ENCODE results near the gene DCBLD1. TPM values are rescaled to one million over a fixed set of nuclear protein-coding genes. Genes with fewer than 3 reads are reported as not detected.

DCBLD1 gene
- total RNA-seq, 4 donors from 2014 or later, result 19.8 to 35.0 (median 27.8) TPM

DNA sequence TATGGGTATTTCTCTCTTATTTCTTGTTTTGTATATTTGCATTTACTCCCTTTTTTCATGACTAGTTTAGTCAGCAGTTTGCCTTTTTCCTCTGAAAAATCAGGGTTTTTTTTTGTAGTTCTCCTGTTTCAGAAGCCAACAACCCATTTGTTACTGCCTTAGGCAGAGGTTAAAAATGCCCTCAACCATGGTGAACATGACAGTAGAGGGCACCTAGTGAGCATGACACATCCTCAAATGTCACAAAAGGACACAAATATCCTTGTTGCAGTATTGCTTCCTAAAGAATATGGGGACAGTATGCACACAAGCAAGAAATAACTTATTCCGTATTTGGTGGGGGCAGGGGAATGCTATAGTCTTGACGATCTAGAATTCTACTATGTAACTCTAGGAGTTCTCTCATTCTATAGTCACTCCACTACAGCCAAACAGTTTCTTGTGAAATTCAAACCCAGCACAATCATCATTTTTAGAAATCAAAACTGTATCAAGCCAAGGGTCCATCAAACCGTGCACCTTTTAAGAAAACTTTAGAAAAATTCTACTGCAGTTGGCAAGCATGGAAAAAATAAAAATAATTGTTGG lies 72.9 kb downstream of the DCBLD1 start:
- no peak overlapping the region for H3K4me3 ChIP-seq
- TF ChIP-seq, protein P1, sequence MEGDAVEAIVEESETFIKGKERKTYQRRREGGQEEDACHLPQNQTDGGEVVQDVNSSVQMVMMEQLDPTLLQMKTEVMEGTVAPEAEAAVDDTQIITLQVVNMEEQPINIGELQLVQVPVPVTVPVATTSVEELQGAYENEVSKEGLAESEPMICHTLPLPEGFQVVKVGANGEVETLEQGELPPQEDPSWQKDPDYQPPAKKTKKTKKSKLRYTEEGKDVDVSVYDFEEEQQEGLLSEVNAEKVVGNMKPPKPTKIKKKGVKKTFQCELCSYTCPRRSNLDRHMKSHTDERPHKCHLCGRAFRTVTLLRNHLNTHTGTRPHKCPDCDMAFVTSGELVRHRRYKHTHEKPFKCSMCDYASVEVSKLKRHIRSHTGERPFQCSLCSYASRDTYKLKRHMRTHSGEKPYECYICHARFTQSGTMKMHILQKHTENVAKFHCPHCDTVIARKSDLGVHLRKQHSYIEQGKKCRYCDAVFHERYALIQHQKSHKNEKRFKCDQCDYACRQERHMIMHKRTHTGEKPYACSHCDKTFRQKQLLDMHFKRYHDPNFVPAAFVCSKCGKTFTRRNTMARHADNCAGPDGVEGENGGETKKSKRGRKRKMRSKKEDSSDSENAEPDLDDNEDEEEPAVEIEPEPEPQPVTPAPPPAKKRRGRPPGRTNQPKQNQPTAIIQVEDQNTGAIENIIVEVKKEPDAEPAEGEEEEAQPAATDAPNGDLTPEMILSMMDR (IDR thresholded peaks at IDR 0.05), result no peak
- no peak for TF ChIP-seq POLR2A (IDR thresholded peaks at IDR 0.05)
- DNase-seq, result no peak
- no peak overlapping the region for H3K27ac ChIP-seq
- no peaks in the 10 kb centered on the region for H3K9me3 ChIP-seq
- peaks cover 0 to 5% (median 0%) of the 10 kb centered on the region in 4 donors for H3K4me1 ChIP-seq
- no peaks in the 10 kb centered on the region for H3K36me3 ChIP-seq
- H3K27me3 ChIP-seq, result no peaks in the 10 kb centered on the region

DNA sequence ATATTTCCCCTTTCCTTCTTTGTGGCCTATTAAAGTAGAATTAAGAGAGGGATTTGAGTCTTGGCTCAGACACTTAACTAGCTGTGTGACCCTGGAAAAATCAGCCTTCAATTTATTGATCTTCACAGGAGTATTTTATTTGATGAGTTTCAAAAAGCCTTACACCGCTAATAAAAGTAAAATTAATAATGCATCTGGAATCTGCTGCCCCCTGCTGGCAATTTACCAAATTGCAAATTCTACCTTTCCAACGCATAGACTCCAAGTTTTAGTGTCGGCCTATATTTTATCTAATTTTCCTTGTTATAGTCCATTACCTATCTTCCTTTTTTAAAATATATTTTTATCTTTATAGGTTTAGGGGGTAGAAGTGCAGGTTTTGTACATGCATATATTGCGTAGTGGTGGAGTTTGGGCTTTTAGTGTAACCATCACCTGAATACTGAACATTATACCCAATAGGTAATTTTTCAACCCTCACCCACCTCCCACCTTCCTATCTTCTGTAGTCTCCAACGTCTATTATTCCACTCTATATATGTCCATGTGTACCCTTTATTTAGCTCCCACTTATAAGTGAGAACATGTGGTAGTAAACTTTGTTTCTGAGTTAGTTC lies 73.5 kb downstream of the DCBLD1 start:
- no peak overlapping the region for H3K4me3 ChIP-seq
- no peak overlapping the region for H3K27ac ChIP-seq
- H3K36me3 ChIP-seq, result no peaks in the 10 kb centered on the region
- peaks cover 0 to 5% (median 0%) of the 10 kb centered on the region in 4 donors for H3K4me1 ChIP-seq
- H3K9me3 ChIP-seq, result no peaks in the 10 kb centered on the region
- no peak for TF ChIP-seq POLR2A (IDR thresholded peaks at IDR 0.05)
- TF ChIP-seq, protein P1 (IDR thresholded peaks at IDR 0.05), result peak; percentile 80 to 89 (median 88)
- no peaks in the 10 kb centered on the region for H3K27me3 ChIP-seq
- peak in 2 of 3 donors; percentile 49 to 78 for DNase-seq

GRCh38 chr6:117557951-117558350 lies 75.5 kb downstream of the DCBLD1 start:
- H3K9me3 ChIP-seq, result no peaks in the 10 kb centered on the region
- H3K27ac ChIP-seq, result no peak overlapping the region
- TF ChIP-seq, protein P1 (IDR thresholded peaks at IDR 0.05), result no peak
- no peak overlapping the region for H3K4me3 ChIP-seq
- H3K36me3 ChIP-seq, result peaks cover 0 to 3% (median 0%) of the 10 kb centered on the region in 3 donors
- DNase-seq, result no peak
- peaks cover 0 to 5% (median 0%) of the 10 kb centered on the region in 4 donors for H3K4me1 ChIP-seq
- no peaks in the 10 kb centered on the region for H3K27me3 ChIP-seq

DNA sequence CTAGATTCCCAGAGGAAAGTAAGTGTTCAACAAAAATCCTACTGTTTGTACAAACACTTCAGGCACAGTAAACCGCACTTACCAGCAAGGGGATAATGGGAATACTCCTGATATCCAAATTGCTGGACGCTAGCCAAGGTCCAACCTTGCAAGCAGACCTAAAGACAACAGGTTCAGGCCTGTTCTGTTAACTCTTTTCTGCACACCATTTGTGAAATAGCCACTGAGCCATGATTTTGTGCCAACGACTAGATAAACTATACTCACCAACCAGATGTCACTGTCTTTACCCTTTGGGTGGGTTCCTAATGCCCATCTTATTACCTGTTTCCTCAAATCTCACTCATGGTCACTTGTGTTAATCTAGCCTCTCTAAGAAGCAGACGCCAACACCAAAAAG lies 76.3 kb downstream of the DCBLD1 start:
- peaks cover 0 to 5% (median 0%) of the 10 kb centered on the region in 4 donors for H3K4me1 ChIP-seq
- TF ChIP-seq, protein P1 (IDR thresholded peaks at IDR 0.05), result no peak
- no peak for TF ChIP-seq POLR2A (IDR thresholded peaks at IDR 0.05)
- H3K4me3 ChIP-seq, result no peak overlapping the region
- no peaks in the 10 kb centered on the region for H3K9me3 ChIP-seq
- peaks cover 0 to 12% (median 0%) of the 10 kb centered on the region in 3 donors for H3K36me3 ChIP-seq
- no peak for DNase-seq
- H3K27ac ChIP-seq, result no peak overlapping the region
- H3K27me3 ChIP-seq, result no peaks in the 10 kb centered on the region

DNA sequence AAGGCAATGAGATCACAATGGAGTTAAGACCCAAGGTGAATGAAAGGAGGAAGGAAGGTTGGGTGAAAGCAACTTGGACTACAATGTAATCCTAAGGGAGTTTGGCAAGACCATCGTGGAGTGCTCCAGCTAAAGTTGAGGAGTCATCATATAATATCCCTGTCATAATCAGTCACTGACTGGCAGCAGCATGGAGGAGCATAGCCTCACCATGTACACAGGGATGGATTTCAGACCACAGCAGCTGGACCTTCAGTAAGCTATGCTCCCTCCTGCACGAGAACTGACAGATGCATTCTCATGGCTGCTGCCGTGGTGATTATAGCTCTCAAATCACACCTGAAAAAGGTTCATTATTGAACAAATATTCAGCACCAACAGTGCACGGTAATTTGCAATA lies 76.8 kb downstream of the DCBLD1 start:
- Histone ChIP-seq H3K9me3 (no peaks in the 10 kb centered on the region), H3K4me3 (no peak overlapping the region), H3K36me3 (peaks cover 0 to 15% (median 0%) of the 10 kb centered on the region in 3 donors), H3K27ac (no peak overlapping the region), H3K27me3 (no peaks in the 10 kb centered on the region), H3K4me1 (peaks cover 0 to 5% (median 0%) of the 10 kb centered on the region in 4 donors)
- DNase-seq, result no peak
- TF ChIP-seq POLR2A (IDR thresholded peaks at IDR 0.05), result no peak
- TF ChIP-seq, protein P1 (IDR thresholded peaks at IDR 0.05), result no peak

Measured in Peyer's patch (tissue), 4 donors.